GM21576 (cell line): ENCODE results near the gene NEK1.
"Not testable (repeated sequence)": the region's sequence is repeated elsewhere in the genome, so short reads cannot be mapped to it uniquely, and the experiment has no call there.

ENCODE experiments used
- ATAC-seq: cut with Tn5 transposase; IDR thresholded peaks from one replicate; pipeline ENCODE4 v1.9.1; 2021; ENCODE audit warnings: mild to moderate bottlenecking, moderate library complexity; ENCODE audit not compliant: unreplicated experiment

NEK1 gene

GRCh38 chr4:169604131-169604900 lies 8.1 kb downstream of the NEK1 start:
- ATAC-seq: peak; percentile 65

GRCh38 chr4:169603312-169603711 lies 9.1 kb downstream of the NEK1 start:
- ATAC-seq: no peak

DNA sequence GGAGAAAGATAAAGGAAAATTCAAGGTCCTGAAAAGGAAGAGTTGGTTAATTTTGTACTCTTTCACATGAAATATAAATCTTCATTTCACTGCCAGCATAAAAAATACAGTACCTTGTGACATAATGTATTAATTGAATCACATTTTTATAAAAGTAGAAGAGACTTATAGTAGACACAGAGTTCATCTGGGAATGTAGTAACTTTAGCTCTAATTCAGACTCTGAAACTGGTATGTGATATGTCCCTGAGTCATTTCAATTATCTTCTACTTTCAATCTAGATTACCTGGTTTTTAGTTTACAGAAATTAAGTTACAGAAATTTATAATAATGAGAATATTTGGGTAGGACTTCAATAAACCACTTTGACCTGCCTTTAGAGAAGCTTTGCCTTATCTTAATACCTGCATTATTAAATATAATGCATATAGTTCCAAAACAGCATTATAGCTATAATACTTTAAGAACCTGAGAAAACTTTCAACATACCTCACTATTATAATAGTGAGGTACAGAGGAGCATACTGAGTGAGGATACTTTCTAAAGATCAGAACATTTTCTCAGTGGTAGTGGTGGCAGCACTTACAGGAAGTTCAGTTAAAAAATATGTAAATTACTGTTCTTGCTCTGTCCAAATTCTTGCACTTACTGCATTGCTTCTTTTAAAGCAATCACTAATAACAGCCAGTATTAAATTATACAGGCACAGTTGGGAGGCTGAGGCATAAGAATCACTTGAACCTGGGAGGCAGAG lies 11.2 kb downstream of the NEK1 start:
- peak; percentile 72 for ATAC-seq

GRCh38 chr4:169594560-169595195 lies 17.7 kb downstream of the NEK1 start:
- ATAC-seq: no peak

DNA sequence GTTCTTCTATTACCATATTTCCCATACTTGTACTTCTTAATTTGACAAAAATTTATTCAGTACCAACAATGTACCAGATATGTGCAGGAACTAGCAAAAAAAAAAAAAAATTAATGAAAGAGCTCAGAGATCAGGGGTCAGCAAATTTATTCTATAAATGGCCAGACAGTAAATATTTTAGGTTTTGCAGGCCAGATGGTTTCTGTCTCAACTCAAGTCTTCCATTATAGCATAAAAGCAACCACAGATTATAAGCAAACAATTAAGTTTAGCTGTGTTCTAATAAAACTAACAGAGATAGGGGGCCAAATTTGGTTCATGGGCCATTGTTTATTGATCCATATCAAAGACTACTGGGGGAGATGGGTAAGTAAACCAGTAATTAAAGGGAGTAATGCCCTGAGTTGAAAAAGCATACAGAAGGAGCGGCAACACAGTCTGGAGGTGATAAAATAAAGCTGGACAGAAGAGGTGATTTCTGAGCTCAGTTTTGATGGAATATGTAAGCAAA lies 19.3 kb downstream of the NEK1 start:
- ATAC-seq: no peak

DNA sequence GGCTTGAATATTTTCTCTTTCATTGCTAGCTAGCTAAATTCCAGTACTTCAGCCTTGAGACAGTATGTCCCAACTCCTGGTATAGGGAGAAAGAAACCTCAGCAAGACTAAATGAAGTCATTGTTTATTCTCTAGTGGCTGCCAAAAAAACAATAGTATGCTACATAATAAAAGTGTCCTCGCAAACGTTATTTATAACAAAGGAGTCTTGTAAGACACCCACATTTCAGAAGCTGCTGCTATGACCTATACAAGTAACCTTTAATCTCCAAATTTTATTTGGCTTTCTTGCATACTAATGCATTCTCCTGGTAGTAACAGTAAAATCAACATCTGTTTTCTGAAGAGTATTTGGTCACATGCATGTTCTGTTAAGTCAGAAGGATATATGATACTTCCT lies 28.8 kb downstream of the NEK1 start:
- ATAC-seq: no peak

- no peak for ATAC-seq
These were observed 29.7 kb downstream of the NEK1 start for GRCh38 chr4:169582706-169583105.

DNA sequence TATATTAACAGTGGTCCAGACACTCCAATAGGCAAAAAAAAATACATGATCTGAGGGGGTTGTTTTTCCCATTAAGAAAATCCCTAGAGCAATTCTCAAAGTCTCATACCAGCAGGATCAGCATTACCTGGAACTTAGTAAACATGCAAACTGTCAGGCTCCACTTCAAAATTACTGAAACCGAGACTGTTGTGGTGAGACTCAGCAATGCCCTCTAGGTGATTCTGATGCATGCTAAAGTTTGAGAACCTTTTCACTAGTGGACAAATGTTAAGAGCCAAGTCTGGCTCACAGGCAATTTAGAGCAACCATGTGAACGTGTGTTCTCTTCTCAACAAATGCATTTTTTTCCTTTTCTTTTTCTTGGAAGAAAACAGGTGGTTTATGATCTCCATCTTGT lies 30.2 kb downstream of the NEK1 start:
- peak; percentile 97 for ATAC-seq

GRCh38 chr4:169573889-169574288 lies 38.5 kb downstream of the NEK1 start:
- ATAC-seq: no peak

DNA sequence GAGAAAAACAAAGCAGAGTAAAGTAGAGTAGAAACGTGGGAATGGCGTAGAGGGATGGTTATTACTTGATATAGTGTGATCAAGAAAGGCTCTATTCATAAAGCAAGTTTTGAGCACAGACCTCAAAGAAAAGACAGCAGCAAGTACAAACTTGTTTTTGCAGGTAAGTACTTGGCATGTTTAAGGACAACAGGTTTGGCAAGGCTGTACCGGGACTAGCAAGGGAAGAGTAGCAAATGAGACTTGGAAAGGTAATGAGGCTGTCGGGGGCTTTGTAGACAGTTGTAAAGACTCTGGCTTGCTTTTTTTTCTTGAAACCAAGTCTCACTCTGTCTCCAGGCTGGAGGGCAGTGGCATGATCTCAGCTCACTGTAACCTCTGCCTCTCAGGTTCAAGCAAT lies 40.9 kb downstream of the NEK1 start:
- no peak for ATAC-seq

GRCh38 chr4:169571012-169571411 lies 41.4 kb downstream of the NEK1 start:
- ATAC-seq: not testable (repeated sequence)

- ATAC-seq: not testable (repeated sequence)
These were observed 42.1 kb downstream of the NEK1 start for GRCh38 chr4:169570266-169570665.

- not testable (repeated sequence) for ATAC-seq
These were observed 43.2 kb downstream of the NEK1 start for GRCh38 chr4:169569188-169569587.

GRCh38 chr4:169567916-169568315 lies 44.5 kb downstream of the NEK1 start:
- no peak for ATAC-seq

GRCh38 chr4:169566021-169566818 lies 46.2 kb downstream of the NEK1 start:
- peak; percentile 86 for ATAC-seq

DNA sequence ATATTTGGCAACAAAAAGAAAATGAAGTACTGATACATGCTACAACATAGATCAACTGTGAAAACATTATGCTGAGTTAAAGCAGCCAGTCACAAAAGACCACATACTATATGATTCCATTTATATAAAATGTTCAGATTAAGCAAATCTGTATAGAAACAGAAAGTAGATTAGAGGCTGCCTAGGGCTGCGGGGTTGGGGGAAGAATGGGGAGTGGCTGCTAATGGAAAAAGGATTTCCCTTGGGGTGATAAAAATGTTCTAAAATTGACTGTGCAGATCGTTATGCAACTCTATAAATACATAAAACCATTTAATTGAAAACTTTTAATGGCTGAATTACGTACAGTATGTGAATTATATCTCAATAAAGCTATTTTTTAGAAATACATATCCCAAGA lies 46.8 kb downstream of the NEK1 start:
- ATAC-seq: no peak

DNA sequence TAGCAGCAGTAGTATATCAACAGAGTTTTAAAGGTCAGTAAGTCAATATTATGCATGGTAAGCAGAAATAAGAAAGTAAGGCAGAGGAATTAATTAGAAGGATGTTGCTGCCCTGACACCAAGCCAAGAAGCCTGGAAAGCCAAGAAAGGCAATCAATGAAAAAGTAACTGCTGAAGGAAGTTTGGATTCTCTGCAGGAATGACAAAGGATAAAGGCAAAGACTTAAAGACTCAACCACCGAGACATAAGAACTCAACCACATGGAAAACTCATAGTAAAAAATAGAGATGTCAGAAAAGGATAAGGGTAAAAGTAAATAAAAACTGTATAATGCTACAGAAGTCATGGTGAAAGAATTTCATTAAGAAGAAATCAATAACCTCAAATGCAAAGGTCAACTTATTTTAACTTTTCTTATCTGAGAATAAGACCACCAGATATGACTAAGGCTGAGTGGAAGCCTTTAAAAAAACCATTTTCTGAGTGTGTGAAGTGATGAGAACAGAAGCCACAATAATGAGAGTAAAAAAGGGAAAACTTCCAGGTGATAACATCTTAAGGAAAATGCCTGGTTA lies 55.2 kb downstream of the NEK1 start:
- ATAC-seq: no peak

DNA sequence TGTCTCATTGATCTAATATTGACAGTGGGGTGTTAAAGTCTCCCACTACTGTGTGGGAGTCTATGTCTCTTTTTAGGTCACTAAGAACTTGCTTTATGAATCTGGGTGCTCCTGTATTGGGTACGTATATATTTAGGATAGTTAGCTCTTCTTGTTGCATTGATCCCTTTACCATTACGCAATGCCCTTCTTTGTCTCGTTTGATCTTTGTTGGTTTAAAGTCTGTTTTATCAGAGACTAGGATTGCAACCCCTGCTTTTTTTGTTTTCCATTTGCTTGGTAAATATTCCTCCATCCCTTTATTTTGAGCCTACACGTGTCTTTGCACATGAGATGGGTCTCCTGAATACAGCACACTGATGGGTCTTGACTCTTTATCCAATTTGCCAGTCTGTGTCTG lies 65.8 kb downstream of the NEK1 start:
- ATAC-seq: not testable (repeated sequence)

DNA sequence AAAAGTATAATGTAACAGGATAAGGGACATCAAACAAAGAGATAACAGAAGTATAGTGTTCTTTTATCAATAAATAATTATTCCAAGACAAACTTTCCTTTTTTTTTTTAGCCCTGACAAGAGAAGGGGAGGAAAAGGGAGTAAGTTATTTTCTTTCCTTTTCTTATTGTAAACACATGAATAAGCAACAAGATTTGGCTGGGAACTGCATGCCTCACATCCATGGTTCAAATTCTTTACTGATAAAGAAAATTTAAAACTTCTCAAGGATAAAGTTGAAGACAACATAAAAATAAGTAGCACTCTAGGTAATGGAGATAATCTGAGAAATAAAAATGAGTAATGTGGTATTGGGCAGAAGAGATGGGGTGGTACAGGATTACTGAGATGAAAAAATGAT lies 71.6 kb downstream of the NEK1 start:
- ATAC-seq: no peak

- ATAC-seq: no peak
These were observed 82.3 kb downstream of the NEK1 start for GRCh38 chr4:169530048-169530447.
